ENCODE data around the gene TMEM72. TPM values are rescaled to one million over a fixed set of nuclear protein-coding genes. Genes with fewer than 3 reads are reported as not detected.

The TMEM72 gene
- total and polyA plus RNA-seq, 2 of the 13 experiments (the other 11 are each of a cell fraction or from before 2014, with no cell fraction given), result 0.04 TPM; not detected in 1

DNA sequence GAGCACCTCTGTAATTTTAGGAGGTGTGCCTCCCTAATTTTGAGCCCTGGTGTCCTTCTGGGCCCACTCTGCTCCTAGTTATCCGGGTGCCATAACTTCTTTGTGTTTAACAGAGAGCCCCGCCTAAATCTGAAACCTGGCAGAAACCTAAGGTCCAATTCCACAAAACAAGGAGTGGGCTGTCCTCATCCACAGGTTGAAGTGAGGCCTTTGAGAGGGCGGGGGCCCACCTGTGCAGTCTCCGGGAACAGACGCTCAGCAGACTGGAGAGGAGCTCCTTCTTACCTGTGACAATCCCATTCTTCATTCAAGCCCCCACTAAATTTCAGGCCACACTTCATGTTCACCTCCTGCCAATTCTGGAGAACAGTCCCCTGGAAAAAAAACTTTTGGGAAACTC, 10.9 kb downstream of the TMEM72 start:
- in situ Hi-C loops (cut with HindIII; ENCODE audit: extremely low pct_ligation_motif_present, low pct_unique_long_range_greater_than_20kb), result no loop called here
- H3K27ac ChIP-seq (ENCODE audit: extremely low read length, insufficient read depth, low read length), result no peak overlapping the region
- FAIRE-seq (no peak), ATAC-seq (no peak), DNase-seq (ENCODE audit: low spot score) (no peak)
- H3K4me1 ChIP-seq (ENCODE audit: insufficient read depth, low read length), result peaks cover 26% of the 10 kb centered on the region
- 18% methylated on average over 1 of the region's 5 CpGs for WGBS (ENCODE audit: low lambda C conversion rate)
- ChIA-PET CTCF (ENCODE audit: low intra/inter-chr PET ratio, low total read pairs) (no interaction called here), POLR2A (no interaction called here)
- BruUV-seq (replicated peaks), result no TSS peak
- H3K27me3 ChIP-seq (ENCODE audit: control insufficient read depth in 1 of 2, insufficient read depth in 2 of 2, low read length in 2 of 2), result peaks cover 3 to 5% of the 10 kb centered on the region in 2 experiments; a peak in 2 of 5 replicates
- H3K36me3 ChIP-seq (replicated peaks in 1 of 2; ENCODE audit: control insufficient read depth in 1 of 2, insufficient read depth in 2 of 2, low read length in 2 of 2), result no peaks in the 10 kb centered on the region
- H3K4me2 ChIP-seq (ENCODE audit: low read depth, low read length), result no peak overlapping the region
- H4K20me1 ChIP-seq (ENCODE audit: insufficient read depth, low read length), result no peaks in the 10 kb centered on the region
- TF ChIP-seq, protein P1, sequence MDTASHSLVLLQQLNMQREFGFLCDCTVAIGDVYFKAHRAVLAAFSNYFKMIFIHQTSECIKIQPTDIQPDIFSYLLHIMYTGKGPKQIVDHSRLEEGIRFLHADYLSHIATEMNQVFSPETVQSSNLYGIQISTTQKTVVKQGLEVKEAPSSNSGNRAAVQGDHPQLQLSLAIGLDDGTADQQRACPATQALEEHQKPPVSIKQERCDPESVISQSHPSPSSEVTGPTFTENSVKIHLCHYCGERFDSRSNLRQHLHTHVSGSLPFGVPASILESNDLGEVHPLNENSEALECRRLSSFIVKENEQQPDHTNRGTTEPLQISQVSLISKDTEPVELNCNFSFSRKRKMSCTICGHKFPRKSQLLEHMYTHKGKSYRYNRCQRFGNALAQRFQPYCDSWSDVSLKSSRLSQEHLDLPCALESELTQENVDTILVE (CRISPR knock-in tag; IDR thresholded peaks at IDR 0.05), result no peak
- no peak for TF ChIP-seq CBX1 (IDR thresholded peaks at IDR 0.05; ENCODE audit: low read depth)
- TF ChIP-seq, protein P2, sequence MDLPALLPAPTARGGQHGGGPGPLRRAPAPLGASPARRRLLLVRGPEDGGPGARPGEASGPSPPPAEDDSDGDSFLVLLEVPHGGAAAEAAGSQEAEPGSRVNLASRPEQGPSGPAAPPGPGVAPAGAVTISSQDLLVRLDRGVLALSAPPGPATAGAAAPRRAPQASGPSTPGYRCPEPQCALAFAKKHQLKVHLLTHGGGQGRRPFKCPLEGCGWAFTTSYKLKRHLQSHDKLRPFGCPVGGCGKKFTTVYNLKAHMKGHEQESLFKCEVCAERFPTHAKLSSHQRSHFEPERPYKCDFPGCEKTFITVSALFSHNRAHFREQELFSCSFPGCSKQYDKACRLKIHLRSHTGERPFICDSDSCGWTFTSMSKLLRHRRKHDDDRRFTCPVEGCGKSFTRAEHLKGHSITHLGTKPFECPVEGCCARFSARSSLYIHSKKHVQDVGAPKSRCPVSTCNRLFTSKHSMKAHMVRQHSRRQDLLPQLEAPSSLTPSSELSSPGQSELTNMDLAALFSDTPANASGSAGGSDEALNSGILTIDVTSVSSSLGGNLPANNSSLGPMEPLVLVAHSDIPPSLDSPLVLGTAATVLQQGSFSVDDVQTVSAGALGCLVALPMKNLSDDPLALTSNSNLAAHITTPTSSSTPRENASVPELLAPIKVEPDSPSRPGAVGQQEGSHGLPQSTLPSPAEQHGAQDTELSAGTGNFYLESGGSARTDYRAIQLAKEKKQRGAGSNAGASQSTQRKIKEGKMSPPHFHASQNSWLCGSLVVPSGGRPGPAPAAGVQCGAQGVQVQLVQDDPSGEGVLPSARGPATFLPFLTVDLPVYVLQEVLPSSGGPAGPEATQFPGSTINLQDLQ (CRISPR knock-in tag; IDR thresholded peaks at IDR 0.05), result no peak
- no peaks in the 10 kb centered on the region; the same call in 1 of the 2 replicates for H3K9me3 ChIP-seq (ENCODE audit: low read length)
- no peak overlapping the region for H3K4me3 ChIP-seq (replicated peaks in 1 of 3; ENCODE audit: insufficient read depth in 1 of 3, low read depth in 2 of 3, low read length in 3 of 3)
- no peak overlapping the region for H2AFZ ChIP-seq (ENCODE audit: low read length)
- H3K9ac ChIP-seq (ENCODE audit: insufficient read depth, low read depth, low read length), result no peak overlapping the region
- intact Hi-C loops (cut with micrococcal nuclease; ENCODE audit: unreplicated experiment), result no loop called here
- H3K79me2 ChIP-seq (ENCODE audit: insufficient read depth, low read length), result no peaks in the 10 kb centered on the region
